Gastroesophageal sphincter (tissue), 4 donors: Measurements from ENCODE around the gene KNTC1. TPM values are rescaled to one million over a fixed set of nuclear protein-coding genes. Genes with fewer than 3 reads are reported as not detected.

Experiments
- ATAC-seq: fragments of 150-250 bp; one replicate; pipeline ENCODE4 v1.9.1; 2016; ENCODE audit warnings: mild to moderate bottlenecking, moderate library complexity
- H3K27ac ChIP-seq, 4 donors: fragments of 200-600 bp; sonication (generic) in 3 of 4; 1 replicate in 3 of 4; 2 replicates in 1 of 4; pipeline ENCODE4 v1.5.1; 2016 to 2019
- H3K27me3 ChIP-seq: fragments of 200-600 bp; sonication (generic); one replicate; pipeline ENCODE4 v1.5.1; 2019
- H3K36me3 ChIP-seq, 2 donors: fragments of 200-600 bp; sonication (generic); one replicate each; pipeline ENCODE4 v1.5.1; 2019; ENCODE audit warnings: control low read depth in 1 of 2
- H3K4me1 ChIP-seq, 3 donors: fragments of 200-600 bp; sonication (generic); 1 replicate in 2 of 3; 2 replicates in 1 of 3; pipeline ENCODE4 v1.5.1; 2016 to 2019; ENCODE audit warnings: control low read depth in 2 of 3
- H3K4me3 ChIP-seq, 2 donors: fragments of 200-600 bp; sonication (generic); one replicate each; pipeline ENCODE4 v1.5.1; 2019; ENCODE audit warnings: mild to moderate bottlenecking in 1 of 2, moderate library complexity in 1 of 2
- H3K9me3 ChIP-seq, 3 donors: fragments of 200-600 bp; sonication (generic); one replicate each; pipeline ENCODE4 v1.5.1; 2017 to 2019; ENCODE audit warnings: control low read depth in 2 of 3
- CTCF ChIP-seq, 4 experiments: fragments of 200-600 bp in 2 of 4; fragments of 450-650 bp in 2 of 4; sonication (generic) in 1 of 4; IDR thresholded peaks; one replicate each; pipeline ENCODE4 v1.5.1; 2017 to 2019; ENCODE audit warnings: antibody characterized with exemption in 4 of 4, mild to moderate bottlenecking in 2 of 4, moderate library complexity in 2 of 4
- EP300 ChIP-seq: sonication (generic); formaldehyde crosslinking; IDR thresholded peaks from one replicate; pipeline ENCODE4 v1.6.1; 2017; ENCODE audit warnings: antibody characterized with exemption, mild to moderate bottlenecking
- POLR2A ChIP-seq, 2 donors: fragments of 450-650 bp; IDR thresholded peaks; one replicate each; pipeline ENCODE4 v1.6.1; 2017; ENCODE audit warnings: antibody characterized with exemption in 2 of 2, mild to moderate bottlenecking in 2 of 2, moderate library complexity in 1 of 2
- POLR2AphosphoS5 ChIP-seq: sonication (generic); formaldehyde crosslinking; IDR thresholded peaks from one replicate; pipeline ENCODE4 v1.6.1; 2017; ENCODE audit warnings: antibody characterized with exemption
- WGBS, 2 donors: methylation state at CpG; one replicate each; pipeline ENCODE4 v1.1.5; 2018; ENCODE audit warnings: low coverage in 1 of 2; 5-methylcytosine and 5-hydroxymethylcytosine counted together
- total RNA-seq, 4 donors: library from RNA; depleted of rRNA; stranded (reverse); fragments of >200 nt; gene quantifications; one replicate each; pipeline ENCODE4 v1.1.0, GENCODE V29; 2016

The KNTC1 gene
- total RNA-seq, 4 donors from 2014 or later = 3.5 to 15.9 (median 10.4) TPM

GRCh38 chr12:122513660-122514059, 13.4 kb upstream of the KNTC1 start:
- TF ChIP-seq POLR2A (IDR thresholded peaks at IDR 0.05) (no peak), CTCF (IDR thresholded peaks at IDR 0.05) (no peak)
- Histone ChIP-seq H3K4me3 (no peak overlapping the region), H3K36me3 (peaks cover 25 to 100% of the 10 kb centered on the region in 2 donors), H3K27me3 (no peaks in the 10 kb centered on the region), H3K27ac (no peak overlapping the region), H3K4me1 (peaks cover 0 to 6% (median 0%) of the 10 kb centered on the region in 3 donors), H3K9me3 (no peaks in the 10 kb centered on the region)
- whole genome bisulfite sequencing, 2 donors = 80 to 83% methylated on average over 4 of the region's 4 CpGs
- ATAC-seq = no peak

GRCh38 chr12:122515275-122515674, 11.8 kb upstream of the KNTC1 start:
- Histone ChIP-seq H3K27ac (no peak overlapping the region), H3K36me3 (peaks cover 38 to 100% of the 10 kb centered on the region in 2 donors), H3K27me3 (no peaks in the 10 kb centered on the region), H3K4me1 (peaks cover 0 to 16% (median 0%) of the 10 kb centered on the region in 3 donors), H3K4me3 (no peak overlapping the region), H3K9me3 (no peaks in the 10 kb centered on the region)
- no peak for ATAC-seq
- 97 to 100% methylated on average over 1 to 2 of the region's 2 CpGs for whole genome bisulfite sequencing, 2 donors
- no peak for TF ChIP-seq CTCF (IDR thresholded peaks at IDR 0.05)
- TF ChIP-seq POLR2AphosphoS5 = no peak
- TF ChIP-seq EP300 = no peak
- TF ChIP-seq POLR2A (IDR thresholded peaks at IDR 0.05) = no peak

- no peak for TF ChIP-seq POLR2A (IDR thresholded peaks at IDR 0.05)
- no peak for TF ChIP-seq CTCF (IDR thresholded peaks at IDR 0.05)
- no peak for TF ChIP-seq POLR2AphosphoS5
- no peak for TF ChIP-seq EP300
- peaks cover 53 to 100% of the 10 kb centered on the region in 2 donors for H3K36me3 ChIP-seq
- ATAC-seq = no peak
- no peak overlapping the region for H3K27ac ChIP-seq
- no peaks in the 10 kb centered on the region for H3K27me3 ChIP-seq
- H3K4me1 ChIP-seq = peaks cover 0 to 30% (median 4%) of the 10 kb centered on the region in 3 donors
- H3K9me3 ChIP-seq = no peaks in the 10 kb centered on the region
- no peak overlapping the region for H3K4me3 ChIP-seq
- WGBS, 2 donors = 78 to 84% methylated on average over 10 to 13 of the region's 13 CpGs
These were observed 10.3 kb upstream of the KNTC1 start for GRCh38 chr12:122516544-122517361.

GRCh38 chr12:122517877-122518276, 9.2 kb upstream of the KNTC1 start:
- no peaks in the 10 kb centered on the region for H3K9me3 ChIP-seq
- WGBS, 2 donors = 60 to 100% methylated on average over 1 of the region's 5 CpGs
- no peak overlapping the region for H3K27ac ChIP-seq
- no peak for ATAC-seq
- H3K27me3 ChIP-seq = no peaks in the 10 kb centered on the region
- TF ChIP-seq EP300 (no peak), POLR2A (IDR thresholded peaks at IDR 0.05) (no peak), CTCF (IDR thresholded peaks at IDR 0.05) (no peak), POLR2AphosphoS5 (no peak)
- peaks cover 9 to 41% (median 9%) of the 10 kb centered on the region in 3 donors for H3K4me1 ChIP-seq
- peaks cover 55 to 95% of the 10 kb centered on the region in 2 donors for H3K36me3 ChIP-seq
- H3K4me3 ChIP-seq = no peak overlapping the region

GRCh38 chr12:122518908-122519307, 8.1 kb upstream of the KNTC1 start:
- no peak for ATAC-seq
- Histone ChIP-seq H3K9me3 (no peaks in the 10 kb centered on the region), H3K27ac (no peak overlapping the region), H3K4me1 (peaks cover 18 to 51% (median 18%) of the 10 kb centered on the region in 3 donors), H3K27me3 (no peaks in the 10 kb centered on the region), H3K4me3 (no peak overlapping the region), H3K36me3 (peaks cover 53 to 84% of the 10 kb centered on the region in 2 donors)
- no peak for TF ChIP-seq EP300
- TF ChIP-seq CTCF (IDR thresholded peaks at IDR 0.05) = no peak
- TF ChIP-seq POLR2AphosphoS5 = no peak
- TF ChIP-seq POLR2A (IDR thresholded peaks at IDR 0.05) = no peak
- 92% methylated on average over 1 of the region's 1 CpG; no CpG with 5 or more reads in 1 of the 2 donors for WGBS, 2 donors
